Prostate gland (tissue), 2 donors: ENCODE results near the gene ZNF638. TPM values are rescaled to one million over a fixed set of nuclear protein-coding genes. Genes with fewer than 3 reads are reported as not detected.

Source experiments
- DNase-seq: peaks from one replicate; pipeline ENCODE4 v3.0.0-alpha.2; 2019; ENCODE audit warnings: low spot score
- H3K27ac ChIP-seq, 2 donors: fragments of 200-600 bp; sonication (generic); 2 replicates each; pipeline ENCODE4 v1.5.1; 2017 to 2019
- H3K27me3 ChIP-seq: fragments of 200-600 bp; sonication (generic); replicated peaks from 2 replicates; pipeline ENCODE4 v1.5.1; 2019; ENCODE audit not compliant: insufficient read depth
- H3K36me3 ChIP-seq, 2 donors: fragments of 200-600 bp; sonication (generic); 1 replicate in 1 of 2; 2 replicates in 1 of 2; pipeline versions ENCODE4 v1.5.1 to v1.8.1; 2017 to 2019
- H3K4me1 ChIP-seq: fragments of 200-600 bp; sonication (generic); replicated peaks from 2 replicates; pipeline ENCODE4 v1.5.1; 2019
- H3K4me3 ChIP-seq, 2 donors: fragments of 200-600 bp; sonication (generic); 2 replicates each; pipeline ENCODE4 v1.5.1; 2017 to 2019
- H3K9me3 ChIP-seq: fragments of 200-600 bp; sonication (generic); 2 replicates; pipeline ENCODE4 v1.5.1; 2017
- CTCF ChIP-seq, 4 experiments: fragments of 200-600 bp in 2 of 4; fragments of 450-650 bp in 2 of 4; sonication (generic) in 2 of 4; IDR thresholded peaks; 1 replicate in 3 of 4; 2 replicates in 1 of 4; pipeline ENCODE4 v1.5.1; 2016 to 2019; ENCODE audit warnings: antibody characterized with exemption in 4 of 4, mild to moderate bottlenecking in 2 of 4, moderate library complexity in 2 of 4
- POLR2A ChIP-seq: fragments of 450-650 bp; IDR thresholded peaks from one replicate; pipeline ENCODE4 v1.6.1; 2016; ENCODE audit warnings: antibody characterized with exemption, mild to moderate bottlenecking
- POLR2AphosphoS5 ChIP-seq: sonication (generic); formaldehyde crosslinking; IDR thresholded peaks from one replicate; pipeline ENCODE4 v1.6.1; 2017; ENCODE audit warnings: antibody characterized with exemption
- WGBS: methylation state at CpG from one replicate; pipeline ENCODE4 v1.1.5; 2018; 5-methylcytosine and 5-hydroxymethylcytosine counted together
- intact Hi-C: fragments of 100-400 bp; cut with DNase I; formaldehyde crosslinking; loops from one replicate; pipeline ENCODE4 v1.14.2; 2022
- total RNA-seq, 2 donors: library from RNA; depleted of rRNA; stranded (reverse); fragments of >200 nt; gene quantifications; one replicate each; pipeline ENCODE4 v1.1.0, GENCODE V29; 2016

ZNF638 gene
- 100 to 1,000 TPM; 137 to 164 TPM for total RNA-seq

- no peaks in the 10 kb centered on the region for H3K36me3 ChIP-seq
- H3K27ac ChIP-seq: peak within 1 kb of the TSS; percentile 91 to 94
- intact Hi-C loops: loop anchor here (5.0 to 10.0 kb wide), 2 partner anchors 107 to 125 kb away; partner anchors contain the start of gene PAIP2B
- peak; percentile 89 for DNase-seq
- WGBS: under 1% methylated on average over 76 of the region's 82 CpGs
- peak within 1 kb of the TSS; percentile 68 to 91 for H3K4me3 ChIP-seq
- H3K27me3 ChIP-seq: no peaks in the 10 kb centered on the region
- H3K4me1 ChIP-seq: no peaks in the 10 kb centered on the region
- TF ChIP-seq POLR2AphosphoS5: peak; percentile 90
- peak; percentile 66 to 85 (median 83) for TF ChIP-seq CTCF (IDR thresholded peaks at IDR 0.05)
- peak; percentile 84 for TF ChIP-seq POLR2A
- H3K9me3 ChIP-seq: no peaks in the 10 kb centered on the region
Observed at GRCh38 chr2:71331581-71332434, at the start of gene ZNF638. Gene ZNF638 (plus strand): TSS chr2:71331782. CDS start chr2:71348955, 17,173 bp downstream.

GRCh38 chr2:71281950-71282349, 49.6 kb upstream of the ZNF638 start:
- Histone ChIP-seq H3K27ac (no peak overlapping the region), H3K36me3 (no peaks in the 10 kb centered on the region), H3K9me3 (no peaks in the 10 kb centered on the region), H3K27me3 (peaks cover 4% of the 10 kb centered on the region), H3K4me1 (no peaks in the 10 kb centered on the region), H3K4me3 (no peak overlapping the region)
- TF ChIP-seq POLR2AphosphoS5 (no peak), POLR2A (no peak), CTCF (IDR thresholded peaks at IDR 0.05) (no peak)
- WGBS: 78% methylated on average over 4 of the region's 4 CpGs
- no peak for DNase-seq
- intact Hi-C loops: no loop called here

- TF ChIP-seq CTCF (IDR thresholded peaks at IDR 0.05) (no peak), POLR2A (no peak)
- Histone ChIP-seq H3K27ac (no peak overlapping the region), H3K4me3 (no peak overlapping the region), H3K36me3 (no peaks in the 10 kb centered on the region), H3K4me1 (no peaks in the 10 kb centered on the region), H3K9me3 (no peaks in the 10 kb centered on the region), H3K27me3 (peaks cover 4% of the 10 kb centered on the region)
- DNase-seq: no peak
- intact Hi-C loops: no loop called here
Observed at GRCh38 chr2:71282493-71282892, 49.1 kb upstream of the ZNF638 start.

GRCh38 chr2:71283131-71283530, 48.5 kb upstream of the ZNF638 start:
- H3K9me3 ChIP-seq: no peaks in the 10 kb centered on the region
- no peaks in the 10 kb centered on the region for H3K4me1 ChIP-seq
- intact Hi-C loops: no loop called here
- H3K36me3 ChIP-seq: no peaks in the 10 kb centered on the region
- no peak for DNase-seq
- H3K27ac ChIP-seq: no peak overlapping the region
- TF ChIP-seq CTCF (IDR thresholded peaks at IDR 0.05) (no peak), POLR2A (no peak), POLR2AphosphoS5 (no peak)
- no peak overlapping the region for H3K4me3 ChIP-seq
- 65% methylated on average over 5 of the region's 5 CpGs for WGBS
- peaks cover 6% of the 10 kb centered on the region for H3K27me3 ChIP-seq

GRCh38 chr2:71285706-71286105, 45.9 kb upstream of the ZNF638 start:
- H3K9me3 ChIP-seq: no peaks in the 10 kb centered on the region
- peaks cover 2% of the 10 kb centered on the region for H3K27me3 ChIP-seq
- H3K36me3 ChIP-seq: no peaks in the 10 kb centered on the region
- WGBS: 91% methylated on average over 2 of the region's 2 CpGs
- intact Hi-C loops: no loop called here
- H3K4me1 ChIP-seq: no peaks in the 10 kb centered on the region
- H3K27ac ChIP-seq: no peak overlapping the region
- TF ChIP-seq POLR2A (no peak), POLR2AphosphoS5 (no peak), CTCF (IDR thresholded peaks at IDR 0.05) (no peak)
- no peak for DNase-seq
- H3K4me3 ChIP-seq: no peak overlapping the region
